Measurements from ENCODE around the gene DFFB.

Gene DFFB

GRCh38 chr1:3914331-3914851 is 57.1 kb downstream of the DFFB start:
- Histone ChIP-seq H4K8ac (ENCODE audit: low read depth, low read length) (no peak overlapping the region), H3K23ac (ENCODE audit: low read depth, low read length, poor library complexity) (peak overlapping the region; percentile 40), H2AK5ac (ENCODE audit: low read depth, low read length) (peak overlapping the region; percentile 11), H4K91ac (ENCODE audit: low read depth, low read length, poor library complexity) (no peak overlapping the region), H3K9me3 (replicated peaks in 1 of 2; ENCODE audit: control insufficient read depth in 2 of 2, insufficient read depth in 1 of 2, low read depth in 1 of 2, low read length in 2 of 2) (peaks cover 0 to 5% of the 10 kb centered on the region in 2 donors), H2AFZ (ENCODE audit: low read length) (no peak overlapping the region), H3K4me2 (ENCODE audit: insufficient read depth, low read length, poor library complexity, severe bottlenecking) (no peak overlapping the region), H3K14ac (ENCODE audit: low read length) (peak overlapping the region; percentile 31), H3K18ac (ENCODE audit: low read length) (peak overlapping the region; percentile 76), H3K36me3 (replicated peaks in 1 of 2; ENCODE audit: control insufficient read depth in 2 of 2, insufficient read depth in 2 of 2, low read length in 2 of 2) (no peaks in the 10 kb centered on the region), H3K79me1 (ENCODE audit: low read depth, low read length) (peaks cover 4% of the 10 kb centered on the region), H2BK12ac (ENCODE audit: low read length) (no peak overlapping the region), H3K4ac (ENCODE audit: low read length) (no peak overlapping the region), H2BK5ac (ENCODE audit: low read length) (no peak overlapping the region), H3K4me3 (ENCODE audit: low read length in 2 of 2) (no peak overlapping the region), H3K4me1 (ENCODE audit: control insufficient read depth in 2 of 2, insufficient read depth in 1 of 2, low read depth in 1 of 2, low read length in 2 of 2) (peaks cover 6 to 17% of the 10 kb centered on the region in 2 donors), H3K27me3 (ENCODE audit: control insufficient read depth in 3 of 3, insufficient read depth in 3 of 3, low read depth in 1 of 3, low read length in 3 of 3) (peaks cover 0 to 26% (median 0%) of the 10 kb centered on the region in 3 experiments), H2BK15ac (ENCODE audit: low read length) (peak overlapping the region; percentile 7), H3K27ac (replicated peaks; ENCODE audit: low read length) (no peak overlapping the region), H2BK120ac (ENCODE audit: low read depth, low read length) (no peak overlapping the region), H3K9ac (ENCODE audit: low read depth, low read length, poor library complexity) (peak overlapping the region; percentile 12)
- WGBS, 2 donors (ENCODE audit: extremely low coverage in 2 of 2, insufficient read length in 2 of 2, insufficient replicate concordance in 1 of 2), result no CpG with 5 or more reads among the region's 21 CpGs
- DNase-seq (ENCODE audit: low spot score), result no peak

- H3K79me1 ChIP-seq (ENCODE audit: low read depth, low read length), result peaks cover 4% of the 10 kb centered on the region
- no peak overlapping the region for H2BK120ac ChIP-seq (ENCODE audit: low read depth, low read length)
- H3K4me3 ChIP-seq (ENCODE audit: low read length in 2 of 2), result no peak overlapping the region
- H4K8ac ChIP-seq (ENCODE audit: low read depth, low read length), result no peak overlapping the region
- H3K27me3 ChIP-seq (ENCODE audit: control insufficient read depth in 3 of 3, insufficient read depth in 3 of 3, low read depth in 1 of 3, low read length in 3 of 3), result peaks cover 0 to 26% (median 0%) of the 10 kb centered on the region in 3 experiments
- peak overlapping the region; percentile 62 for H3K23ac ChIP-seq (ENCODE audit: low read depth, low read length, poor library complexity)
- no peak overlapping the region for H2AFZ ChIP-seq (ENCODE audit: low read length)
- H4K91ac ChIP-seq (ENCODE audit: low read depth, low read length, poor library complexity), result peak overlapping the region; percentile 59
- DNase-seq (ENCODE audit: low spot score), result no peak
- H3K4me2 ChIP-seq (ENCODE audit: insufficient read depth, low read length, poor library complexity, severe bottlenecking), result no peak overlapping the region
- peak overlapping the region; percentile 40 for H3K9ac ChIP-seq (ENCODE audit: low read depth, low read length, poor library complexity)
- peak overlapping the region; percentile 67 for H3K18ac ChIP-seq (ENCODE audit: low read length)
- peak overlapping the region; percentile 7 for H2BK15ac ChIP-seq (ENCODE audit: low read length)
- no peaks in the 10 kb centered on the region for H3K36me3 ChIP-seq (replicated peaks in 1 of 2; ENCODE audit: control insufficient read depth in 2 of 2, insufficient read depth in 2 of 2, low read length in 2 of 2)
- no peak overlapping the region for H2BK12ac ChIP-seq (ENCODE audit: low read length)
- H3K4ac ChIP-seq (ENCODE audit: low read length), result no peak overlapping the region
- H2AK5ac ChIP-seq (ENCODE audit: low read depth, low read length), result peak overlapping the region; percentile 11
- peaks cover 2 to 13% of the 10 kb centered on the region in 2 donors for H3K4me1 ChIP-seq (ENCODE audit: control insufficient read depth in 2 of 2, insufficient read depth in 1 of 2, low read depth in 1 of 2, low read length in 2 of 2)
- peaks cover 0 to 5% of the 10 kb centered on the region in 2 donors for H3K9me3 ChIP-seq (replicated peaks in 1 of 2; ENCODE audit: control insufficient read depth in 2 of 2, insufficient read depth in 1 of 2, low read depth in 1 of 2, low read length in 2 of 2)
- H3K14ac ChIP-seq (ENCODE audit: low read length), result peak overlapping the region; percentile 64
- H3K27ac ChIP-seq (replicated peaks; ENCODE audit: low read length), result no peak overlapping the region
- WGBS, 2 donors (ENCODE audit: extremely low coverage in 2 of 2, insufficient read length in 2 of 2, insufficient replicate concordance in 1 of 2), result no CpG with 5 or more reads among the region's 14 CpGs
- H2BK5ac ChIP-seq (ENCODE audit: low read length), result no peak overlapping the region
These were observed 57.6 kb downstream of the DFFB start for GRCh38 chr1:3914911-3915310.

GRCh38 chr1:3915551-3916121 is 58.4 kb downstream of the DFFB start:
- no peak overlapping the region for H2BK15ac ChIP-seq (ENCODE audit: low read length)
- no peak overlapping the region for H3K9ac ChIP-seq (ENCODE audit: low read depth, low read length, poor library complexity)
- H3K18ac ChIP-seq (ENCODE audit: low read length), result peak overlapping the region; percentile 76
- peak overlapping the region; percentile 81 for H3K23ac ChIP-seq (ENCODE audit: low read depth, low read length, poor library complexity)
- no peaks in the 10 kb centered on the region for H3K36me3 ChIP-seq (replicated peaks in 1 of 2; ENCODE audit: control insufficient read depth in 2 of 2, insufficient read depth in 2 of 2, low read length in 2 of 2)
- no peak overlapping the region for H2BK5ac ChIP-seq (ENCODE audit: low read length)
- no peak overlapping the region for H3K4me3 ChIP-seq (ENCODE audit: low read length in 2 of 2)
- H3K79me1 ChIP-seq (ENCODE audit: low read depth, low read length), result peaks cover 2% of the 10 kb centered on the region
- H3K4ac ChIP-seq (ENCODE audit: low read length), result no peak overlapping the region
- H3K4me2 ChIP-seq (ENCODE audit: insufficient read depth, low read length, poor library complexity, severe bottlenecking), result no peak overlapping the region
- no peak overlapping the region for H4K91ac ChIP-seq (ENCODE audit: low read depth, low read length, poor library complexity)
- no peak overlapping the region for H3K14ac ChIP-seq (ENCODE audit: low read length)
- peaks cover 0 to 26% (median 0%) of the 10 kb centered on the region in 3 experiments for H3K27me3 ChIP-seq (ENCODE audit: control insufficient read depth in 3 of 3, insufficient read depth in 3 of 3, low read depth in 1 of 3, low read length in 3 of 3)
- no CpG with 5 or more reads among the region's 15 CpGs for whole genome bisulfite sequencing, 2 donors (ENCODE audit: extremely low coverage in 2 of 2, insufficient read length in 2 of 2, insufficient replicate concordance in 1 of 2)
- H3K4me1 ChIP-seq (ENCODE audit: control insufficient read depth in 2 of 2, insufficient read depth in 1 of 2, low read depth in 1 of 2, low read length in 2 of 2), result peaks cover 0 to 11% of the 10 kb centered on the region in 2 donors
- H2AFZ ChIP-seq (ENCODE audit: low read length), result no peak overlapping the region
- DNase-seq (ENCODE audit: low spot score), result no peak
- no peak overlapping the region for H3K27ac ChIP-seq (replicated peaks; ENCODE audit: low read length)
- no peak overlapping the region for H2BK12ac ChIP-seq (ENCODE audit: low read length)
- no peak overlapping the region for H2BK120ac ChIP-seq (ENCODE audit: low read depth, low read length)
- no peak overlapping the region for H4K8ac ChIP-seq (ENCODE audit: low read depth, low read length)
- H3K9me3 ChIP-seq (replicated peaks in 1 of 2; ENCODE audit: control insufficient read depth in 2 of 2, insufficient read depth in 1 of 2, low read depth in 1 of 2, low read length in 2 of 2), result peaks cover 0 to 5% of the 10 kb centered on the region in 2 donors
- H2AK5ac ChIP-seq (ENCODE audit: low read depth, low read length), result no peak overlapping the region

- peak overlapping the region; percentile 90 for H2BK5ac ChIP-seq (ENCODE audit: low read length)
- H2BK15ac ChIP-seq (ENCODE audit: low read length), result peak overlapping the region; percentile 58
- H3K14ac ChIP-seq (ENCODE audit: low read length), result no peak overlapping the region
- H3K18ac ChIP-seq (ENCODE audit: low read length), result peak overlapping the region; percentile 52
- H3K9me3 ChIP-seq (replicated peaks in 1 of 2; ENCODE audit: control insufficient read depth in 2 of 2, insufficient read depth in 1 of 2, low read depth in 1 of 2, low read length in 2 of 2), result peaks cover 0 to 5% of the 10 kb centered on the region in 2 donors
- no peak overlapping the region for H4K8ac ChIP-seq (ENCODE audit: low read depth, low read length)
- no peak overlapping the region for H3K4me2 ChIP-seq (ENCODE audit: insufficient read depth, low read length, poor library complexity, severe bottlenecking)
- no peak for DNase-seq (ENCODE audit: low spot score)
- no peaks in the 10 kb centered on the region for H3K36me3 ChIP-seq (replicated peaks in 1 of 2; ENCODE audit: control insufficient read depth in 2 of 2, insufficient read depth in 2 of 2, low read length in 2 of 2)
- H2BK120ac ChIP-seq (ENCODE audit: low read depth, low read length), result no peak overlapping the region
- H2AFZ ChIP-seq (ENCODE audit: low read length), result no peak overlapping the region
- H3K23ac ChIP-seq (ENCODE audit: low read depth, low read length, poor library complexity), result no peak overlapping the region
- H3K4me3 ChIP-seq (ENCODE audit: low read length in 2 of 2), result peak overlapping the region in 1 of 2 donors; percentile 61
- peaks cover 0 to 26% (median 0%) of the 10 kb centered on the region in 3 experiments for H3K27me3 ChIP-seq (ENCODE audit: control insufficient read depth in 3 of 3, insufficient read depth in 3 of 3, low read depth in 1 of 3, low read length in 3 of 3)
- peak overlapping the region; percentile 94 for H2BK12ac ChIP-seq (ENCODE audit: low read length)
- no peak overlapping the region for H4K91ac ChIP-seq (ENCODE audit: low read depth, low read length, poor library complexity)
- H3K79me1 ChIP-seq (ENCODE audit: low read depth, low read length), result peaks cover 2% of the 10 kb centered on the region
- H2AK5ac ChIP-seq (ENCODE audit: low read depth, low read length), result peak overlapping the region; percentile 18
- no peak overlapping the region for H3K9ac ChIP-seq (ENCODE audit: low read depth, low read length, poor library complexity)
- no peaks in the 10 kb centered on the region for H3K4me1 ChIP-seq (ENCODE audit: control insufficient read depth in 2 of 2, insufficient read depth in 1 of 2, low read depth in 1 of 2, low read length in 2 of 2)
- WGBS, 2 donors (ENCODE audit: extremely low coverage in 2 of 2, insufficient read length in 2 of 2, insufficient replicate concordance in 1 of 2), result no CpG with 5 or more reads among the region's 8 CpGs
- H3K4ac ChIP-seq (ENCODE audit: low read length), result no peak overlapping the region
- H3K27ac ChIP-seq (replicated peaks; ENCODE audit: low read length), result no peak overlapping the region
These were observed 60.5 kb downstream of the DFFB start for GRCh38 chr1:3917761-3918160.

Data from neuronal stem cell (in vitro differentiated cells).